Hepatocyte (in vitro differentiated cells): ENCODE measurements around the gene RIMKLA. TPM values are rescaled to one million over a fixed set of nuclear protein-coding genes. Genes with fewer than 3 reads are reported as not detected.

Experiments used
- DNase-seq: peaks from one replicate; pipeline ENCODE4 v3.0.0-alpha.2; 2016; ENCODE audit warnings: low spot score
- H2AFZ ChIP-seq: fragments of 200-600 bp; sonication (generic); 2 replicates; pipeline ENCODE4 v1.6.0; 2016; ENCODE audit warnings: antibody characterized with exemption, mild to moderate bottlenecking
- H3K27ac ChIP-seq: fragments of 200-600 bp; sonication (generic); 2 replicates; pipeline ENCODE4 v1.5.1; 2016; ENCODE audit warnings: mild to moderate bottlenecking
- H3K27me3 ChIP-seq: fragments of 200-600 bp; sonication (generic); 2 replicates; pipeline ENCODE4 v1.6.1; 2016
- H3K36me3 ChIP-seq: fragments of 200-600 bp; sonication (generic); replicated peaks from 2 replicates; pipeline ENCODE4 v1.5.1; 2016; ENCODE audit warnings: low read depth; ENCODE audit not compliant: insufficient read depth
- H3K4me1 ChIP-seq: fragments of 200-600 bp; sonication (generic); 2 replicates; pipeline ENCODE4 v1.5.1; 2016; ENCODE audit warnings: mild to moderate bottlenecking, moderate library complexity; ENCODE audit not compliant: insufficient read depth
- H3K4me2 ChIP-seq: fragments of 200-600 bp; sonication (generic); 2 replicates; pipeline ENCODE4 v1.6.0; 2016
- H3K4me3 ChIP-seq: fragments of 200-600 bp; sonication (generic); 2 replicates; pipeline ENCODE4 v1.5.1; 2016; ENCODE audit warnings: mild to moderate bottlenecking
- H3K79me2 ChIP-seq: fragments of 200-600 bp; sonication (generic); 2 replicates; pipeline ENCODE4 v1.6.0; 2017; ENCODE audit warnings: mild to moderate bottlenecking
- H3K9me2 ChIP-seq: fragments of 200-600 bp; sonication (generic); replicated peaks from 2 replicates; pipeline ENCODE4 v1.6.0; 2017; ENCODE audit warnings: mild to moderate bottlenecking; ENCODE audit not compliant: insufficient read depth
- H3K9me3 ChIP-seq: fragments of 200-600 bp; sonication (generic); 2 replicates; pipeline ENCODE4 v1.5.1; 2016; ENCODE audit warnings: low read depth, mild to moderate bottlenecking
- H4K20me1 ChIP-seq: fragments of 200-600 bp; sonication (generic); 2 replicates; pipeline ENCODE4 v1.6.0; 2016; ENCODE audit warnings: mild to moderate bottlenecking; ENCODE audit not compliant: insufficient read depth, poor library complexity, severe bottlenecking
- EZH2 ChIP-seq: fragments of 200-600 bp; sonication (generic); IDR thresholded peaks from 2 replicates; pipeline ENCODE4 v1.6.1; 2016; ENCODE audit warnings: antibody characterized with exemption, mild to moderate bottlenecking, borderline replicate concordance
- EZH2phosphoT487 ChIP-seq: fragments of 200-600 bp; sonication (generic); IDR thresholded peaks from one replicate; pipeline ENCODE4 v1.6.1; 2018; ENCODE audit warnings: antibody characterized with exemption, mild to moderate bottlenecking, low read depth, moderate library complexity; ENCODE audit not compliant: unreplicated experiment, severe bottlenecking
- WGBS: methylation state at CpG from one replicate; pipeline ENCODE4 v1.1.6; 2016; ENCODE audit warnings: low lambda C conversion rate; ENCODE audit errors: missing lambda C conversion rate; 5-methylcytosine and 5-hydroxymethylcytosine counted together
- polyA plus RNA-seq: library from polyadenylated mRNA; unstranded; fragments of >200 nt; fragmentation: Nextera tagmentation; extraction: Ambion mirVana; gene quantifications from 2 replicates; pipeline ENCODE4 v1.2.1, GENCODE V29; 2016
- total RNA-seq: library from RNA; depleted of rRNA; stranded (reverse); fragments of >200 nt; gene quantifications from 2 replicates; pipeline ENCODE4 v1.2.3, GENCODE V29; 2014
- TF ChIP-seq, protein P1 (sequence below): fragments of 200-600 bp; sonication (generic); IDR thresholded peaks from 2 replicates; pipeline ENCODE4 v1.5.1; 2016; ENCODE audit warnings: antibody characterized with exemption, mild to moderate bottlenecking; ENCODE audit not compliant: poor library complexity

Gene RIMKLA
- total and polyA plus RNA-seq, 2 experiments from 2014 or later: 0.66 to 1.1 TPM

DNA sequence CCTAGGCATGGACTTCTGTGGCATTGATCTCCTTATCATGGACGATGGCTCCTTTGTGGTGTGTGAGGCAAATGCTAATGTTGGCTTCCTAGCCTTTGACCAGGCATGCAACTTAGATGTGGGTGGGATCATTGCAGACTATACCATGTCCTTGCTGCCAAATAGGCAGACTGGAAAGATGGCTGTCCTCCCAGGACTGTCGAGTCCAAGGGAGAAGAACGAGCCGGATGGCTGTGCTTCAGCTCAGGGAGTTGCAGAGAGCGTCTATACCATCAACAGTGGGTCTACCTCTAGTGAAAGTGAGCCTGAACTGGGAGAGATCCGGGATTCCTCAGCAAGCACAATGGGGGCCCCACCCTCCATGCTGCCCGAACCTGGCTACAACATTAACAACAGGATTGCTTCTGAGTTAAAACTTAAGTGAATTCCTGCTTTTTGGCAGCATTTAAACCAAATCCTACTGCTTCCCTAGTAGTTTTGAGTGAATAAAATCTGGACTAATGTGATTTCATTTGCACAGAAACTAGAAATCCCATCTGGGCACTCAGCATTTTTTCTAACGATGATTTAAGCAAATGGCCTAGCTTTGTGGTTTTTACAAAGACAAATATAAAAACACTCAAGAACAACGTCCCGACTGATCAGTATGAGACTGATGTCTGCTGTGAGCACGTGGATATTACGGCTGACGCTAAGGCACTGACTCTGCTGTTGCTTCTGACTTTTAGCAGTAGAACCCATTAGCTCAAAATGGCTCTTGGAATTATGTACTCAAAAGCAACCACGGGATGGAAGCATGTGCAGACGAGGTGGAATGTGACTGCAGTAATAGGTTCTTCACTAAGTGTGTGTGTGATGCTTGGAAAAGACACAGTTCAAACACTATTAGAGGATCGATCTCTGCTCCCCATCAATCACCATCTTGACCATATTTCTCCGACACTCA is 34.2 kb downstream of the RIMKLA start:
- H3K4me1 ChIP-seq: no peaks in the 10 kb centered on the region
- no peaks in the 10 kb centered on the region for H3K9me3 ChIP-seq
- H3K36me3 ChIP-seq: no peaks in the 10 kb centered on the region
- no peak overlapping the region for H3K4me2 ChIP-seq
- TF ChIP-seq EZH2phosphoT487 (no peak), EZH2 (no peak)
- TF ChIP-seq, protein P1, sequence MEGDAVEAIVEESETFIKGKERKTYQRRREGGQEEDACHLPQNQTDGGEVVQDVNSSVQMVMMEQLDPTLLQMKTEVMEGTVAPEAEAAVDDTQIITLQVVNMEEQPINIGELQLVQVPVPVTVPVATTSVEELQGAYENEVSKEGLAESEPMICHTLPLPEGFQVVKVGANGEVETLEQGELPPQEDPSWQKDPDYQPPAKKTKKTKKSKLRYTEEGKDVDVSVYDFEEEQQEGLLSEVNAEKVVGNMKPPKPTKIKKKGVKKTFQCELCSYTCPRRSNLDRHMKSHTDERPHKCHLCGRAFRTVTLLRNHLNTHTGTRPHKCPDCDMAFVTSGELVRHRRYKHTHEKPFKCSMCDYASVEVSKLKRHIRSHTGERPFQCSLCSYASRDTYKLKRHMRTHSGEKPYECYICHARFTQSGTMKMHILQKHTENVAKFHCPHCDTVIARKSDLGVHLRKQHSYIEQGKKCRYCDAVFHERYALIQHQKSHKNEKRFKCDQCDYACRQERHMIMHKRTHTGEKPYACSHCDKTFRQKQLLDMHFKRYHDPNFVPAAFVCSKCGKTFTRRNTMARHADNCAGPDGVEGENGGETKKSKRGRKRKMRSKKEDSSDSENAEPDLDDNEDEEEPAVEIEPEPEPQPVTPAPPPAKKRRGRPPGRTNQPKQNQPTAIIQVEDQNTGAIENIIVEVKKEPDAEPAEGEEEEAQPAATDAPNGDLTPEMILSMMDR: no peak
- H3K4me3 ChIP-seq: no peak overlapping the region
- no peak overlapping the region for H2AFZ ChIP-seq
- WGBS: 85% methylated on average over 17 of the region's 17 CpGs
- H3K79me2 ChIP-seq: no peaks in the 10 kb centered on the region
- no peaks in the 10 kb centered on the region for H4K20me1 ChIP-seq
- no peak overlapping the region for H3K27ac ChIP-seq
- no peaks in the 10 kb centered on the region for H3K27me3 ChIP-seq
- no peak for DNase-seq
- H3K9me2 ChIP-seq: no peaks in the 10 kb centered on the region

DNA sequence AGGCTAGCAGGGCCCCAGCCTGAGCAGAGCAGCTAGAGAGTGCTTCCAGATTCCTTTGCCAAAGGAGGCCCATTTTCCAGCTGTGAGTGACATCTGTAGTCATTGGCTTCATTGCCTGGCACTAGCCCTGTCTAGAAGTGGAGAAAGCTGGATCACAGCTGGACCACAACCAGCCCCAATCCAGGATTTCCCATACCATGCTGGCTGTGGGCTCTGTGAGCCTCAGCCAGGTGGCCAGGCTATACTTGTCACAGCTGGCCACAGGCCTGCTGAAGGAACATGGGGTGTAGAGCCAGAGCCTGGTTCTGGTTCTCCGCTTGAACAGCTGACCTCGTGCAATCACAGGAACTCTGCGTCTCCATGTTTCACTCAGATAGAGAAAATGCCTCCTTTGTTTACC is 36.6 kb downstream of the RIMKLA start:
- no peaks in the 10 kb centered on the region for H3K79me2 ChIP-seq
- no peak overlapping the region for H3K4me3 ChIP-seq
- no peak overlapping the region for H2AFZ ChIP-seq
- TF ChIP-seq EZH2phosphoT487 (no peak), EZH2 (no peak)
- TF ChIP-seq, protein P1: no peak
- H3K36me3 ChIP-seq: no peaks in the 10 kb centered on the region
- no peak for DNase-seq
- H3K4me1 ChIP-seq: peaks cover 4% of the 10 kb centered on the region
- no peaks in the 10 kb centered on the region for H3K9me2 ChIP-seq
- H3K9me3 ChIP-seq: no peaks in the 10 kb centered on the region
- 68% methylated on average over 3 of the region's 3 CpGs for WGBS
- no peaks in the 10 kb centered on the region for H4K20me1 ChIP-seq
- no peak overlapping the region for H3K27ac ChIP-seq
- no peaks in the 10 kb centered on the region for H3K27me3 ChIP-seq
- no peak overlapping the region for H3K4me2 ChIP-seq

DNA sequence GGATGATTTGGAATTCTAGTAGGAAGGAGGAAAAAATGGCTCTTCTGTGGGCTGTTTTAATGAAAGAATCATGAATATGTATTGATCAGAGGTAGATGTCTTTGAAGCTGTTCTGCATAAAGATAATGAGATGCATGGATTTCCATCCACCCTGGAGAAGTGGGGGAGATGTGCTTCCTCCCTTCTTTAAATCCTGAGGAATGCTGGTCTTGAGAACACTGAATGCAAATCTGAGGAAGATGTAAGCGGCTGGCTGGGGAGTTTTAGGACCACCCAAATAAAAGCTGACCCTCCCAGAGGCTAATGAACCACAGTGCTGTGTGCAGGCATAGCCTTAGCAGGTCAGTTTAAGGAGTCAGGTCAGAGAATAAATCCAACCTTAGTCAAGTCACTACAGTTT is 37.9 kb downstream of the RIMKLA start:
- no peaks in the 10 kb centered on the region for H3K36me3 ChIP-seq
- H3K79me2 ChIP-seq: no peaks in the 10 kb centered on the region
- peaks cover 4% of the 10 kb centered on the region for H3K4me1 ChIP-seq
- H3K27me3 ChIP-seq: no peaks in the 10 kb centered on the region
- 75% methylated on average over 1 of the region's 1 CpG for WGBS
- TF ChIP-seq EZH2 (no peak), EZH2phosphoT487 (no peak)
- TF ChIP-seq, protein P1: no peak
- H2AFZ ChIP-seq: no peak overlapping the region
- H3K4me2 ChIP-seq: no peak overlapping the region
- no peaks in the 10 kb centered on the region for H3K9me3 ChIP-seq
- H4K20me1 ChIP-seq: no peaks in the 10 kb centered on the region
- no peak overlapping the region for H3K4me3 ChIP-seq
- DNase-seq: no peak
- no peaks in the 10 kb centered on the region for H3K9me2 ChIP-seq
- H3K27ac ChIP-seq: no peak overlapping the region
